Left colon (tissue), 2 donors: ENCODE measurements around the gene EZH1. TPM values are rescaled to one million over a fixed set of nuclear protein-coding genes. Genes with fewer than 3 reads are reported as not detected.
A peak's percentile ranks its signal among the peaks of the same experiment; 100 is the strongest.
"Not testable (repeated sequence)": the region's sequence is repeated elsewhere in the genome, so short reads cannot be mapped to it uniquely, and the experiment has no call there.

Source experiments
- ATAC-seq: fragments of 200-7000 bp; cut with Tn5 transposase; one replicate; pipeline ENCODE4 v1.9.1; 2020; ENCODE audit warnings: mild to moderate bottlenecking, moderate library complexity
- DNase-seq, 2 donors: peaks; one replicate each; pipeline ENCODE4 v3.0.0-alpha.2; 2020
- intact Hi-C, 2 donors: fragments of 100-400 bp; cut with DNase I in 1 of 2; cut with micrococcal nuclease in 1 of 2; formaldehyde crosslinking; loops; one replicate each; pipeline versions ENCODE4 v1.11.2 to v1.14.0; 2022; cut with DNase I, micrococcal nuclease
- total RNA-seq, 2 donors: library from RNA; stranded (reverse); fragmentation: NEBNext Ultra II Directional; extraction: Animal tissue kit (Norgen Biotek cat#: 25700); gene quantifications; one replicate each; pipeline ENCODE4 v1.2.1, GENCODE V29; 2021
- donor health status: DM: no; HTN: no; CAD: no.
- donor health status: DM: yes; HTN: yes; CAD: no.

Gene EZH1
- total RNA-seq, 2 donors from 2014 or later: 24.9 to 28.0 TPM

DNA sequence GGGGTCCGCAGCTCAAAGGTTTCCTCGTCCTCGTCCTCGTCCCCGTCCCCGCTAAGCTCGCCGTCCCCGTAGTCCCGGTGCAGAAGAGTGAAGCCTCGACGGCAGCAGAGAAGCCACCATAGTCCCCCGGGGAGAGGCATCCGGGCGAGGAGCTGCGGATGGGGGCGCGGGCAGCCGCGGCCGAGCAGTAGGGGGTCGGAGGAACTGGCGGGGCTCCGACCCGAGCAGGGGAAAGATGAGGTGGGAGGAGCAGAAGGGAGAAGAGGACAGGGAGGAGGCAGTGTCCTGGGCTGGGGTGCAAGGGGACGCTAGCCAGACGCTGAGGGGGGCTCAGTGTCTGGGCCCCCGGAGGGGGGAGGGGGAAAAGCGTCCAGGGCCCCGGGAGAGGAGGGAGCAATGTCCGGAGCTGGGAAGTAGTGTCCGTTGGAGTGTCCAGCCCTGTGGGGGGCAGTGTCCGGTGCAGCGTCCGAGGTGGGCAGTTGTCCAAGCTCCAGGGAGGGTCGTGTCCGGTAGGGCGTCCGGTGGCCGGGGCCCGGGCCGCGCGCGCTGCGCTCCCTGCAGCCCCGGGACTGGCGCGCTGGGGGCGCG, 68.3 kb downstream of the EZH1 start, which contains the start of gene PLEKHH3:
Gene PLEKHH3 (minus strand): TSS at position 571 of the 588 bp plus-strand sequence. CDS start 431 bp downstream, at position 140.
- intact Hi-C loops: no loop called here
- DNase-seq (no peak), ATAC-seq (no peak)

DNA sequence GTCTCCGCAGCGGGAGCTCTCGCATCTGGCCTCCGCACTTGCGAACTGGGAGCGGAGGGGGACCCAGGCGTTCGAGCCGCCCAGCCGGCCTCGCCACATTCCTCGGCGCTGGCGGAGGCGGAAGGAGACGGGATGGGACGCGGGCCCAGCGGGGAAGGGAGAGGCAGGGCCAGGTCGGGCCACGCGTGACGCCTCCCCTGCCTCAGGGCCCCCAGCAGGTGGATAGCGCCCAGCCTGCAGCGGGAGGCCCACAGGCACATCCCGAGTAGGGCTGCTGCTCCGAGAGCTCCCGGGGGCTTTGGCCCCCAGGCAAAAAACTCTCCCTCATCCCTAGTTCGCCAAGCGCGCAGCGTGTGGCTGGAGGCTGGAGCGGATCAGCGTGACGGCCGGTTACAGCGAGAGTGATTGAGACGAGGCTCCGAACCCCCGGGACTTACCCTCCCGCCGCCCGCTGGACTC, 68.8 kb downstream of the EZH1 start:
- DNase-seq: peak; percentile 64 to 77
- intact Hi-C loops: no loop called here

DNA sequence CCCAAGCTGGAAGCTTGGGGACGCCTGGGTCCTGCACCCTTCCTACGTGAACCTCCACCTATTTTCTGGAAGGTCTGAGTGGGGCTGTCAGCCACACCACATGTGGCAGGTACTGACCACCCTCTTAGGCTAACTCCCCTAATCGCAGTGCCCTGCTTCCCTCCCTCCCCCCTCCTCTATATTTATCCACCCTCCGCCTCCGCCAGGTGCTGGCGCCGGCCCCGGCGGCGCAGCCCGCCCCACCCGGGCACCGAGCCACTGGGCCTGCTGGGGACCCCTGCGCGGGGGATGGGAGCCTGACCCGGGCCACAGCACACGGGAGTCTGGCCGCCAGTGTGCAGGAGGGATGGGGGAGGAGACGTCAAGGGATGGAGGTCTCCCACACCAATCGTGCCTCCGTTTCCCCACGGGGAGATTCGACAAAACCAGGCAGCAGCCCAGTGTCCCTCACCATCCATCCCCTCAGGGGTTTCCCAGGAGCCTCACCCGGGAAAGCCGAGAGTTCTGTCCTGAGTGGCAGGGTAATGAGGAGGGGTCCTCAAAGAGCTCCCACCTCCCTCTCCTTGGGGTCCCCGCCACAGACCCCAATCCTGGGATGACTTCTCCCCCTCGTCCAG, 69.4 kb downstream of the EZH1 start:
- no peak for ATAC-seq
- intact Hi-C loops: no loop called here

More for the DNA sequence above, 68.8 kb downstream of the EZH1 start:
- ATAC-seq: peak; percentile 31

DNA sequence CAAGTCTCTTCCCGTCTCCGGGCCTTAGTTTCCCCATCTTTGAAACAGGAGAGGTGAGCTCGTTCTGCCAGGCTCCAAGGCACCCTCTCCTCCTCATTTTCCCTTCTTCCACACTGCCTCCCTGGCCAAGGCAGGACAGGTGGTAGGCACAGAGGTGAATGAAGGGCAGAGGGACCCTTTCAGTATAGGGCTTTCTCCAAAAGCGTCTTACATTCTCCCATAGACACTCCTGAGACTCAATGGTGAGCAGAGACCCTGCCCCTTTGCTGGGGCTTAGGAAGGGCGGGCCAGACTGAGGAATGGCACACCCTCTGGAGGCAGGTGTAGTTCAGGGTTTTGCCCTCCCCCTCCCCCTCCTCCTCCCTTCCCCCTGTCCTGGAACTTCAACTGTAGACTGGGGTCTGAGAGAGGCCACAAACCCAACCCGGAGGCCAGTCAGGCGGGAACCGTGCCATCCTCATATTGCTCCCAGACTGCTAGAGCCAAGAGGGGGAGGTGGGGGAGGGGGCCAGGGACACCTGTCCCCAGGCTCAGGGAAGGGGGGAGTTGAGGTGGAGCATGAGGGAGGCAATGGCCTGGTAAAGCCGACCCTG, 70.0 kb downstream of the EZH1 start:
- intact Hi-C loops: no loop called here
- ATAC-seq: no peak

More for the DNA sequence above, 69.4 kb downstream of the EZH1 start:
- DNase-seq: no peak

DNA sequence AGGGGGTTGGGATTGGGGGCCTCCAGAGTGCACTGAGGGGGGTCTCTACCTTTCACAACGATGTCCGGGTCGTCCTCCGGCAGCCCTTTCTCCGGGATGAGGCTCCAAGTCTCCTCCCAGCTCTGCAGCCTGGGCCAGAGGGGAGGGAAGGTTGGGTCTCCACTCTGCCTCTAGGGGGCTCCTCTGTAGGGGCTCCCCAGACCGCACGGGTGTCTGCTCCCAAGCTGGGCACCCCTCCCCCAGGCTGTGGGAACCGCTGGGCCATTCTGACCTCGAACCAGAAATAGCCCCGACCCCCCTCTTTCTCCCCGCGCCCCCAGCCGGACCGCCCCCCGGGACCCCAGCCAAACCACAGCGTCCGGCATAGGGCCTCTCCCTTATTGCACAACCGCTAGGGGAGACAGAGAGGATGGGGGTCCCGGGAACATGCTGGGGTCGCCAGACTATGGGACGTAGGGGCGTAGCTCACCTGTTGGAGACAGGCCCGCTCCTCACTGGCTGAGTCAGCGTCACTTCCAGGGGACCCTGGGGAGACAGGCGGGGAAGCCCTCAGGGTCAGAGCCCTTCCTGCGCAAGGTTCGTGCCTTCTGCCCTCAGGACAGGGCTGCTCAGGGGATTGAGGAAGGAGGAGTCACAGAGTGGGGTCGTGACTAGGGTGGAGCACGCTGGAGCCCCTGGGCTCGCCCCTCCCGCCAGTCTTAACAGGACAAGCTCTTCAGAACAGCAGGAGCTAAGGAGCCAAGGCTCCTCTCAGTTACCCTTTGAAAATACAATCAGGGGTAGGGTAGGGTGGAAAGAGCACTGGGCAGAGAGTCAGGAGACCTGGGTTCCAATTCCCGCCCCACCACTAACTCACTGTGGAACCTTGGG, 70.7 kb downstream of the EZH1 start:
- intact Hi-C loops: no loop called here
- ATAC-seq: no peak
- DNase-seq: peak; percentile 61 to 62

More for the DNA sequence above, 70.0 kb downstream of the EZH1 start:
- DNase-seq: peak in 1 of 2 donors; percentile 42

DNA sequence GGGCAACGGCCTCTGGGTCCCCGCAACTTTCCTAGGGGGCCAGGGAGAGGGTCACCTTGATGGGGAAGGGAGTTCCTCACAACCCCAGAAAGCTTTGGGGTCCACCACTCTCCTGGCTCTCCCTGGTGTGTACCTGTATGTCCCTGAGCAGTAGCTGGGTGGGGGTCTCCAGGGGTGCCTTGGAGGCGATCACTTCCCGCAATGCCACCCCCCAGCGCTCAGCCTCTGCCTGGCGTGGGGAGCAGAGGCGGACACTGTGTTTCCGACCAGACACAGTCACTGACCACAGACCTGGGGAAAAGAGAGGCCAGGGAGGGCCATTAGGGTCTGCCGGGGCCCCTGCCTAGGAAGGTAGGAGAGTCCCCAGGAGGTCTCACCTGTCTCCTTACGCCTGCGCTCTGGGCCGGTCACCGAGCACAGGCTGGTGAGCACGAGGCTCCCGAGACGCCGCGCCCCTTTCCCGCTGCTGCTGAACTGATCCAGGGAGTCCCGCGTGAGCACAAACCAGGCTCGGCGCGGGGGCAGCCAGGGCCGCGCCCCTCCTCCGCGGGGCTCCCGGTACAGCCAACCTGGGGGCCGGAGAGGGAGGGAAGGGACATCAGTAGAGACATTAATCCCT, 71.5 kb downstream of the EZH1 start:
- ATAC-seq: no peak
- no peak for DNase-seq
- intact Hi-C loops: no loop called here

DNA sequence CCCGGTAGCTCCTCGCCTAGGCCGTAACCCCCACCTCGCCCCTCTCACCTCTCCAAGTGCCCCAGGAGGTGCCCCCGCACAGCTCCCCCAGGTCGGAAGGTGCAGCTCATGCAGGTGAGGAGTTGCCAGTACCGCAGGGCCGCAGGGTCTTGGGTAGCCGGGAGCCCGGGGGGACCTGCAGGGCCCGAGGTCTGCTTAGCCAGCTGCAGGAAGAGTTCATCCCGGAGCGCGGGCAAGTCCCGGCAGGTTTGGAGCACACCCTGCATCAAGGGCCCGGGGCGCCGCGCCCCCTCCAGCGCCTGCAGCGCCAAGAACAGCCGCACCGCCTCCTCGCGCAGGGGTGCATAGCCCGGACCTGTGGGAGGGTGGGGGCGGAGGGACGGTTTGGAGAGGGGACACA, 72.8 kb downstream of the EZH1 start:
- intact Hi-C loops: no loop called here
- DNase-seq (no peak), ATAC-seq (no peak)

DNA sequence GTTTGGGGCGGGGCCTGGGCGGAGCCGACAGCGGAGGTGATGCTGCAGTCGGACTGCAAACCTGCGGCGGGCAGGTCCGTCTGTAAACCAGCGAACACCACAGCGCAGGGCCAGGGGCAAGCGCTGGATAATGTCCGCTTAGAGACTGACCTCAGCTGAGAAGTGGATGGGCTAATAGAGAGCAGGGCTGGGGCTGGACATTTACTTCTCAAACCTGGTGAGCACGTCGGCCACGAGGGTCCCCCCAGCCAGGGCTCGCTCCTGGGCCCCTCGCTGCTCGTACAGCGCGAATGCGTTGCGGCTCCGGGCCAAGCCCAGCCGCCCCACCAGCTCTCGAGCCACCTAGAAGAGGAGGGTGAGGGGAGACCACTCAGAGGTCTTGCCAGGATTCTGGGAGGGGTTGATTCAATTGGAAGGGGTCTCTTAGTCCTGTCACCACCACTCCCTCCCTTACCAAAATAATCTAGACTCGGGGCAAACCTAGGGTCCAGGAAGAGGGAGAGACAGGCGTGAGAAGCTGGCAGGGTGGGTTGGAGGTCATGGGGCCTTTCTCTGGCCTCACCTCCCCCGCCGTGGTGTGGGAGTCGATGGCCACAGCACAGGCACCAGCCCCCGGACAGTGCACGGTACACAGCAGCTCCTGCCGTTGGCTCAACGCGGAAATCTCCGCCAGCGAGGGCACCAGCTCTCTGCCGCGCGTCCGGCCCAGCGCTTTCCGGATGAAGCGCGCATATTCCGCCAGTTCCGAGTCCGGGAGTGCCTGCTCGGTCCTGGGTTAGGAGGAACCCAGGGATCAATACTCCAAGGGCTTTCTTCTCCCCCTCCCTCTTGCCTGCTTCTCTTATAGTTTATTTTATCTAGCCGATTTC, 73.8 kb downstream of the EZH1 start:
- intact Hi-C loops: no loop called here
- no peak for ATAC-seq
- no peak for DNase-seq

DNA sequence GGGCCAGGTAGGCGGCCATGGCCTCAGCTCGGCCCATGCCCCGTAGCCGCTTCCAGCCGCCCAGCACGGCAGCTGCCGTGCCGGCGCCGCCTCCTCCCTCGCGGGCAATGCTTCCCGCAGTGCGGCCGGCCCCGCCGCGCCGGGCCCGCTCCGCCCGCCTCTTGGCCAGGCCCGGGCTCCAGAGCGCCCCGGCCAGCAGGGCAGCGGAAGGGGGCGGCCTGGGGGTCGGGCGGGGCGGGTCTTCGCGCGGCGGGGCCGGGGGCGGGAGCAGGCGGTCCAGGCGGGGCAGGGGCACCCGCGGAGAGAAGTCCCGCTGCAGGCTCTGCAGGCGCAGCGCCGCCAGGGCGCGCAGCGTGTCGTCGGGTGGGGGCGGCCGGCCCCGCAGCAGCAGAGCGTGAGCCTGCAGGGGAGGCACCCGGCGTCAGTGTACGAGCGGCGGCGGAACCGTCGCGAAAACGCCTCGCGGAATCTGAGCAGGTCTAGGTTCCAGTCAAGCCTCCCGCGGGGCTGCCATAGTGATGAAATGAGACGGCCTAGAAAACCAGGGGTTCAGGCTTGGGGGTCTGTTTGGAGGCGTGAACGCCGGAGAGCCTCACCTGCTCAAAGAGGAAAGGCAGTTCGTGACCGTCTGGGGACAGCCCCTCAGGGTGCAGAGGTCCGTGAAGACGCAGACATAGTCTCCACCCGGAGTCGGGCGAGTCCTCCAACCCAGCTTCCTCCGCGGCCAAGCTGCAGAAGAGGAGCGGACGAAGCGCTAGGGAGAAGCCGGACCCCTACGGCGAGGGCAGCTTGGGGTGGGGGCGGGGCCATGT, 74.7 kb downstream of the EZH1 start:
- ATAC-seq (no peak), DNase-seq (no peak)
- intact Hi-C loops: no loop called here

DNA sequence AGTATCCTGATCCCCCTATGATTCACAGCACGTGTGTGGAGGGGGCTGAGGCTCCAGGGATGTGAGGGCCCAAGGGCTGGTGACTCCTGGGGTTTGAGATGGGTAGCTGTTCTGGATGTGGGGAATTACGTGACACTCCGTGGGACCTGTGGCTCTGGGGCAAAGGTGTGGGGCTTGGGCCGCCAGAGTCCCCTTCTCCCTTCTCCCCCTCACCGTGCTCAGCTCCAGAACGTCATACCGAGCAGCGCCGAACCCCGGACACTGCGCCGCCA, 75.2 kb downstream of the EZH1 start:
- DNase-seq (no peak), ATAC-seq (no peak)
- intact Hi-C loops: no loop called here

DNA sequence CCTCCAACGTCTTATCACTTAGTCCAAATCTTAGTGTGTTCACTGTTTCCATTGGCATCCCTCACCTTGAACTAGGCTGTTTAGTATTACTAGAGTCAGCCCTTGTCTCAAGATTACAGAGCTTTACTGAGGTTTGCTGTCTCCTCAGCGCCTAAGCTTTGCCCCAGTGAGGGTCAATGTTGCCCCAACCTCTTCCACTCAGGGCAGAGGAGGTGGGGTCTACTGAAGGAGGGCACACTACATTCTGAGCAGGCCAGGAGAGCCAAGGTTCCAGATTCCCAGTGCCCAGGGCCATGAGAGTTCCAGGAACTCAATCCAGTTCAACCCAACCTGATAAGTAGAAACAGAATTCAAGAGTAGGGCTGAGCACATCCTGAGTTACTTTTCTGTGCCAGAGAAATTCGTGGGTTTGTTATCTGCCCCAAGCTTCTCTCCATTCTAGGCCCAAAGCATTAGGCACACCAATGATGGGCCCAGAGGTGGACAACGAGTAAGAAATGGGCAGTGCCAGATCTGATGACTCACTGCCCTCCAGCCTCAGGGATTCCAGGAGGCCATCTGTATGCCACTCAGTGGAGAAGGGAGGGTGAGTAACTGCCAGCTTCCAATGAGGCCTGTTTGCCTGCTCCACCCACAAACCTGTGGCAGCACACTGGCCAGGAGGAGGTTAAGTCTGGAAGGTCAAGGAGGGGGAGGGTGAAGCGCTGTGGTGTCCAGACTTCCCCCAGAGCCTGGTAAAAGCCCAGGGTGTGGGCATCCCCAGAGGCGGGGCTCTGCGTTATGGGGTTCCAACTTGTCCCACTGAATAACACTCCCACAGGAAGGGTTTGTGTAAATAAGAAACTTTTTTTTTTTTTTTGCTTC, 77.5 kb downstream of the EZH1 start:
- intact Hi-C loops: no loop called here
- DNase-seq: peak; percentile 50 to 80
- ATAC-seq: peak; percentile 89

DNA sequence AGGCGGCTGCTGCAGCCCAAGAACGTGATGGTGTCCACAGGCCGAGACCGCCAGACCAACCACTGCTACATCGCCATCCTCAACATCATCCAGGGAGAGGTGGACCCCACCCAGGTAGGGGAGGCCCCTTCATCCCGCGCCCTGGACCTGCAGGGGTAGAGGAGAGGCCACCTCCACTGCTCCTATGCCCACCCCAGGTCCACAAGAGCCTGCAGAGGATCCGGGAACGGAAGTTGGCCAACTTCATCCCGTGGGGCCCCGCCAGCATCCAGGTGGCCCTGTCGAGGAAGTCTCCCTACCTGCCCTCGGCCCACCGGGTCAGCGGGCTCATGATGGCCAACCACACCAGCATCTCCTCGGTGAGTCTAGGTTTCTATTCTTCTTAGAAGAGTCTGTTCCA, 78.7 kb downstream of the EZH1 start:
- ATAC-seq, intact Hi-C loops, DNase-seq: not testable (repeated sequence)

DNA sequence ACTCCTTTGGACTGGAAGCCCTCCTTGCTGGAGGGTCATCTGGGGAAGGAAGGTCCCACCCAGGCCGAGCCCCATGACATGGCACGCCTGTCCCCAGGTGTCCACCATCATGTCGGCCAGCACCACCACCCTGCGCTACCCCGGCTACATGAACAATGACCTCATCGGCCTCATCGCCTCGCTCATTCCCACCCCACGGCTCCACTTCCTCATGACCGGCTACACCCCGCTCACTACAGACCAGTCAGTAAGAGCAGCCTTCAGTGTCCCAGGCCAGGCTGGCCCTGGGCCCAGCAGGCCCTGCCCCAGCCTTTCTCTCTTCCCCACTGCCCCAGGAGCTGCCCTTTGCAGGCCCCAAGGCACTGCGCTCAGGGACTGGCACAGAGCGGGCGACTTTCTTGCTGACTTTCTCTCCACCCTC, 79.2 kb downstream of the EZH1 start:
- DNase-seq: no peak
- ATAC-seq: no peak
- intact Hi-C loops: no loop called here

DNA sequence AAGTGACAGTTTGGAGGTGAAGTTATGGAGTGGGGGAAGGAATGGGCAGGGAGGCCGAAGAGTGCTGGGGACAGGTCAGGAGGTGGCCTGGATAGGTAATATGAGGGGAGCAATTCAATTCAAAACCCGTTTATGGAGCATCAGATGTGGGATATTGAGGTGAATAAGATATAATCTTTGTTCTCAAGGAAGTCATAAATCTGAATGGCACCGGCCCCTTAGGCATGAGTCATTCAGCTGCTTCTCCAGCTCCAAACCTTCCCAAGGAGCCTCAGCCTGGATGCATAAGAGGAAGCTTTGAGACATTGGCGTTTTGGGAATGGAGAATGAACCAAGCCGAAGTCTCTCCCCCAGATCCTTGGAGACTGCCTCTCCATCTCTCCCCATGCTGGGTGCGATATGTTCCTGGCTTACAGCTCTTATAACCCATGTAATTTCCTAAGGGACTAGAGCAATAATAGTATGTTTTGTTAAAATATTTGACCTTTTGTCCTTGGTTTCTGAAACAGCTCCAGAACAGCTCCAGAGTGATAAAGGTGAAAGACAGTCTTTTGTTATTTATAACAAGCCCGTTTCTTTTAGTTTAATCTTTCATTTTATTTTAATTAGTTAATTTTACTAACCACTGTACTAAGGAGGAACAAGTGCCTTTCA, 84.0 kb downstream of the EZH1 start:
- peak in 1 of 2 donors; percentile 65 for DNase-seq
- ATAC-seq: peak; percentile 79
- intact Hi-C loops: no loop called here

DNA sequence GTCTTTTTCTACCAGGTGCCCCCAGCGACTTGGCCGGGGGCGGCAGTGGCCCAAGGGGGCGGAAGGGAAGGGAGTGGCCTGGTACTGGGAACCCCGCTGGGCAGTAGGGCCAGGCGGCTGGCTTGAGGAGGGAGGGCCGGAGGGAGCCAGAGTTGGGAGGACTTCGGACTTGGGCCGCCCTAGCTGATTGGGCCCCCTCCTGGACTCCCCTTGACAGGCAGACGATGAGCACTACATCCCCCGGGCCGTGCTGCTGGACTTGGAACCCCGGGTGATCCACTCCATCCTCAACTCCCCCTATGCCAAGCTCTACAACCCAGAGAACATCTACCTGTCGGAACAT, 84.9 kb downstream of the EZH1 start:
- peak; percentile 40 for ATAC-seq
- intact Hi-C loops, DNase-seq: not testable (repeated sequence)
